HG02970 (cell line): ENCODE data around the gene HIVEP3.
"Not testable (repeated sequence)": the region's sequence is repeated elsewhere in the genome, so short reads cannot be mapped to it uniquely, and the experiment has no call there.

Experiments
- ATAC-seq: cut with Tn5 transposase; IDR thresholded peaks from one replicate; pipeline ENCODE4 v1.9.1; 2021; ENCODE audit warnings: mild to moderate bottlenecking, moderate library complexity, moderate number of reproducible peaks; ENCODE audit not compliant: unreplicated experiment, low FRiP score

The HIVEP3 gene

DNA sequence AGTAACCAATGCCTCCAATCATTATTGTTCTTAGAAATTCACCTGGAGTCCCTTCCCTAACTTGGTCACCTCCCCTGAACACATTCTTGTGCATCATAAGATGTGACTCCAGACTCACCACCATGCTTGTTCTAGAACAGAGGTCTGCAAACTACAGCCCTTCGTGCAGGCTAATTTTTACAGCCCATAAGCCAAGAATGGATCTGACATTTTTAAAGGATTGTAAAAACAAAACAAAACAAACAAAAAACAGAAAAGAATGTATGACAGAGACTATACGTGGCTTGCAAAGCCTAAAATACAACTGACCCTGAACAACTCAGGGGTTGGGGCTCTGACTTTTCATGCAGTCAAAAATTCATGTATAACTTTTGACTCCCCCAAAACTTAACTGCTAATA lies 6.2 kb upstream of the HIVEP3 start:
- ATAC-seq = no peak

GRCh38 chr1:41921271-41921670 lies 2.5 kb upstream of the HIVEP3 start:
- ATAC-seq = not testable (repeated sequence)

- no peak for ATAC-seq
Measured at GRCh38 chr1:41920658-41921057, 1.9 kb upstream of the HIVEP3 start.

DNA sequence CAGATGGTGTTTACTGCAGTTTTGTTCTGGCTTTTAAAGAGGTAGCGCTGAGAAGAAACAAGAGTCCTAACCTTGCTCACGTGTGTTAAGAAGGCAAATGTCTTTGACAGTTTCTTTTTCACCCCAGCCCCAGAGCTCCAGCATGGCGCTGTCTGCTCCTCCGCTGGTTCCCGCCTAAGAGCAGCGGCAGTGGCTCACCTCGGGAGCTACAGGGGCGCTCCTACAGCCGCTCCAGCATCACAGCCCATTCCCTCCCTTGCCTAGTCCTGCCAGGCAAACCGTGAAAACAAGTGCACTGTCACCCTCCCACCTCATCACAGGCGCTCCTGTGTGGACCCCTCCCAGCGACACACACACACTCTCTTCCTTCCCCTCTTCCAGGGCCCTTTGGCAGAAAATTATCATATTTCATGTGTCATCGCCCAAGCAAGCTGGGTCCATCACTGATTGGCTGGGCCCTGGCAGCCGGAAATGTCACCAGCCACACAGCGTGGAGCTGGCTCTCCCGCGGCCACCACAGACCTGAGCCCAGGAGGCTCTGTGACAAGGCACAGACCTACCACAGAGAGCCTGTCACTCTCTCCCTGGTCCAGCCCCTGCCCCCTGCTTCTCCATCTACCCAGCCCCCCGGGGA lies 1.2 kb upstream of the HIVEP3 start:
- no peak for ATAC-seq

DNA sequence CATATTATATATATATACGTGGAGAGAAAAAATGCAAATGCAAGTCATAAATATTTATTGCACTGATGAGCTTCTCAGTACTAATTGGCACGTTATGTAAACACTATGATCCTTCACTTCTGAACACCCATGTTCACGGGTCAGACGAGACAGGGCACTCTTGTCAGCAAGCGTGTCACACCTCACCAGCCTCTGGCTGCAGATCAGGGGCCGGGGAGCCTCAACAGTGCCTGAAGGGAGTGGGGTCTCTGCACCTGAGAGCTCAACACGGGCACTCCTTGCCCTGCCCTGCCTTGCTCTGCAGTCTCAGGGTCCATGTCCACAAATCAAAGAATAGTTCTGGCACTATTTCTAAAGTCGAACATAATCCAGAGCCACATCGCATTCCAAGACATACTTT lies 409 bp upstream of the HIVEP3 start:
- ATAC-seq = no peak

- ATAC-seq = no peak
Measured at GRCh38 chr1:41917835-41918449, 780 bp downstream of the HIVEP3 start.

DNA sequence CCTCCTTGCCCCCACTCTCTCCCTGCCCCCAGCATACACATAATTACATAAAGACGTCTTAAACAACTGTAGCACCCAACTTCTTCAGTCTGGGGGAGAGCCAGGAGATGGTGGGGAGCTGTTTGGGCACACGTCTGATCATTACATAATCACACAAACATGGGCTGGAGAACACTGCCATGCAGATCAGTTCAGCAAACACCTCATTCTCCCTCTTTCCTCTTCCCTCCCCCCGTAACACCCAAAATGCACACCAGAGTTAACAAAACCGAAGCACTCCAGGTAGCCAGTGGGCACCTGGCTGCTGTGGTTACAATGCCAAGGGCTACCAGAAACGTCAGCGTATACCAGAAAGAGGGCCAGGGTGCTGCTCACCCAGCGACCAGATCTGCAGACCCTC lies 1.6 kb downstream of the HIVEP3 start:
- no peak for ATAC-seq

- no peak for ATAC-seq
Measured at GRCh38 chr1:41915786-41916571, 2.7 kb downstream of the HIVEP3 start.

- no peak for ATAC-seq
Measured at GRCh38 chr1:41914516-41914915, 4.2 kb downstream of the HIVEP3 start.

DNA sequence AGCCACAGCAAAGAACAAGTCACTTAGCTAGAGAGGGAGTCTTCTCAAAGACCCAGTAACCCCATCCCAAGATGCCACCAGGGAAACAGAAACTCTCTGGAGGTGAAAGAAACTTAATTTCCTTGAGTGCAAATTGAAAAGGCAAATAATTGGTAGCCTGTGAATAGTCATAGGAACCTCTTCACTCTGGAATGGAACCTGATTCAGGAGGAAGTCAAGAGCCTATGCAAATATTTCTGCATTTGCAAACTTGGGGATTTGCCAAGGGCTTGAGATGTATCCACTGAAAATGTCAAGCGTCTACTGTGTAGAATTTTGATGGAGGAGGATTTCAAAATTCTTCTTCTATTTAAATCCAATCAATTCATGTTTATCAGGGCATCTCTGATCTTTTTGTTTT lies 5.7 kb downstream of the HIVEP3 start:
- no peak for ATAC-seq

- ATAC-seq = no peak
Measured at GRCh38 chr1:41908288-41908895, 10.3 kb downstream of the HIVEP3 start.

DNA sequence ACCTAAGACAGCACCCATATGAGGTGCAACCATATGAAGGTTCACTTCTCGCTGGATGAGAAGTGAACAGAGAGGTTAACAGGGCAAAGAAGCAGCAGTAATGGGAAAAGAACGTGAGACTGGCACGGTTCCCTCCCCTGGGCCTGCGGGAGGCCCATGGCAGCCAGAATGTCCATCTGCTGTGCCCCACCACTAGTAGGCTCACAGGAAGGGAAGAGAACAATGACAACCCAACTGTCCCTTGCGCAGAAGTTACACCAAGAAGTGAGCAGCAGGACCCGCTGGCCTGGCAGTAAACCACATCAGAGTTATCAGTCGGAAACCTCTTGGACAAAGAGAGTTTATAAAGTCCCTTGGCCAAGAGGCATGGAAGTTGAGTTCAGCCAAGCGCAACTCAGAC lies 11.3 kb downstream of the HIVEP3 start:
- ATAC-seq = no peak

GRCh38 chr1:41906943-41907342 lies 11.8 kb downstream of the HIVEP3 start:
- ATAC-seq = no peak

DNA sequence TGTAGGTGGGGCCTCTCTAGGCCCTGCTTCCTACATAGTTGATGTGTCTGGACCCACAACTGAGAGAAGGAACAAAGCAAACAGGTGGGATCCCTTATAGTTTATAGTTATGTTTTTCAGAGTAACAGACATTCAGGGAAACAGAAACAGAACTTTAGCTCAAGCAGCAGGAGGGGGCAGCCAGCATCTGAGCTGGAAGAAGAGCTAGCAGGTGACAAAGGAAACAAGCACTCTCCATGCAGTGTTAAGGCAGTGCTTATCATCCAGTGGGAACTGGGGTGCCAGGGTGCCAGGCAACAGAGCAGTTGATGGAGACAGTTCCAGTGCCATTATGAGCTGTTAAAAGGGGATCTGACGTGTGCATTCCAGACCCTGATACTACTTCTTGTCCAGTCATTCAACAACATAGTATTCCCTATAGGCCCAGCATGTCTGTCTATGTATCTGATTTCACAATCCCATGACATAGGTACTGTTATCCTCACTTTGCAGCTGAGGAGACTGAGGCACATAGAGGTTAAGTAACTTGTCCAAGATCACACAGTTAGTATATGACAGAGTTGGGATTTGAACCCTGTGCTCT lies 13.5 kb downstream of the HIVEP3 start:
- no peak for ATAC-seq

- ATAC-seq = no peak
Measured at GRCh38 chr1:41902664-41903063, 16.1 kb downstream of the HIVEP3 start.

- no peak for ATAC-seq
Measured at GRCh38 chr1:41902159-41902577, 16.6 kb downstream of the HIVEP3 start.

- ATAC-seq = no peak
Measured at GRCh38 chr1:41901551-41901950, 17.2 kb downstream of the HIVEP3 start.

DNA sequence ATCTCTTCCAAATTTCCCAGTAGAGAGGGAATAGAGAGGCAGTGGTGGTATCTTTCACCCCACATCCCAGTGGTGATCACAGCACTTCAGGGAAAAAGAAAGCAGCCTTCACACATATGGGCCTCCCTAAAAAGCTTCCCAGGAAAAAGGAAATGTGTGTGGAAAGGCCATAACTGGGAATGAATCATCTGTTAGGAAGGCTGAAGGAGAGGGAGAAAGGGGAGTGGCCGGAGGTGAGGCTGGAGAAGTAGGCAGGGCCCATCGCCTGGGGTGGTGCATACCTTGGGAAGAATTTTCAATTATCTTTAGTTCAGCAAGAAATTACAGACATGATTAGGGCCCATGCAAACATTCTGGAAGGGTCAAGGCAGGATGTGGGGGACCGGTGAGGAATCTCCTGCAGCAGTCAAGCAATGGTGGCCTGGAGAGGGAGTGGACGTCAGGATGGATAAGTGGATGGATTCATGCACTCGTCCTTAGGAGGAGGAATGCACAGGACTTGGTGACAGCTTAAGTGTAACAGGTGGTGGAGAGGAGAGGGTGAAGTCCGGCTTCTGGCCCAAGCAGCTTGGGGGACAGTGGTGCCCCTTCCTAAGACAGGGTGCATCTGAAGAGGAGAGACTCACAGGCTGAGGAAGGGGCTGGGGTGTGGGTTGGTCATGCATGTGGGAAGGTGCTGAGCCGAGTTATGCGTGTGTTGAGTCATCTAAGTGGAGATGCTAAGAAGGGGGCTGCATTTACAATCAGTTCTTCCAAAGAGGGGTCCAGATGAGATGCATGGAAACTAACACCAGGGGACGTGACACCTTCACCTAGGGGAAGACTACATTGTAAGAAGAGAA lies 17.9 kb downstream of the HIVEP3 start:
- ATAC-seq = no peak

DNA sequence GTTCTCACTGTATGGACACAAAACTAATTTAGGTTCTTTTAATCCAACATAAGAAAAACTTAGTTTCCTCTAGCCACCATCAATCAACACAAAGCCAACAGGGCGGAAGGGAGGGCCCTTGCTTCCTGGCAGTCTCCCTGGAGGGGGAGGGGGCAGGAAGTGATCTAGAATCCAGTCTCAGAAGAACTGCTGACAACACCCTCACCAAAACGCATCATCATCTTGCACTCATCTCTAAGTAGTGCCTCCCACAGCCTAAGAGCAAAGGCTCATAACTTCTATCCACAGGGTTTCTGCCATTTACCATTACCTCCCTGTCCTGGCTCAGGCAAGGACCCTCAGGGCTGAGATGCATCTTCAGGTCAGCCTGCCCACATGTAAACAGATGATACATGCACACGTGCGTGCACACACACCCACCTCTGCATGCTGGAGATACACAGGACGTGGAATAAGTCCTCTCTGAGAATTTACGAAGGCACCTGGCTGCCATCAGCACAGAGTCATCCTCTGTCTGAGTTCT lies 20.5 kb downstream of the HIVEP3 start:
- no peak for ATAC-seq

DNA sequence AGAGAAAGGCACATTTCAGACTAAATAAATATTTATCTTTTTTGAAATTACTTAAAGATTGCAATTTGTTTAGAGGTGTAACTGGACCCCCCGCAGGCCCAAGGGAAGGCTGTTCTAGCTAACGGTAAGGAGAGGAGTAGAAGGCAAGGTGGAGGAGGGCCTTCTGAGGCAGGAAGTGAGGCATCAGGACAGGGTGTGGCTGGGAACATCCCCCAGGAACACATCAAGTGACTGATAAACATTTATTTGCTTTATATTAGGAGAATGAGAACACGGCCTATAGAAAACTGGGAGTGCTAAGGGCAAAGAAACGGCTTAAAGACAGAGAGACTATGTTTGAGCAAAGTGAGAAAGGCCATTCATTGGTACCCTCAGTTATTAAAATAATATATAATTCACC lies 23.2 kb downstream of the HIVEP3 start:
- ATAC-seq = no peak
